Fibroblast of skin of scalp (primary cell): ENCODE measurements around the gene HASPIN.

Source experiments
- DNase-seq: peaks from one replicate; pipeline ENCODE4 v3.0.0-alpha.2; 2013

HASPIN gene

DNA sequence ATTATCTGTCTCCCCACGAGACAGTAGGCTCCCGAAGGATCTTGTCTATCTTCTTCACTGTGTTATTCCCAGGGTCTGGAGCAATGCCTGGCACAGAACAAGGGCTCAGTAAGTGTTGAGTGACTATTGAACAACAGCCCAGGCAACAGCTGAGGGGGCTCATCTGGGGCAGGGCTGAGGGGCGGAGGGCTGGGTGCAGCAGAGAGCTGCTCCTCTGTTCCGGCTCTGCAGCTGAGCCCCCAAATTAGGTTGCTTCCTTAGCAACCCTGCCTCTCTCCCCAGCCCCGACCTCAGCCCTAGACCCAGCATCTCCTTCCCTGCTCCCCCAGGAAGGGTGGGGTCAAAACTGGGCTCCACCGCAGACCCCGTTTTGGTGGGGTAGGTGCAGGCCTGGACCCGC, 45.1 kb downstream of the HASPIN start:
- DNase-seq = no peak

DNA sequence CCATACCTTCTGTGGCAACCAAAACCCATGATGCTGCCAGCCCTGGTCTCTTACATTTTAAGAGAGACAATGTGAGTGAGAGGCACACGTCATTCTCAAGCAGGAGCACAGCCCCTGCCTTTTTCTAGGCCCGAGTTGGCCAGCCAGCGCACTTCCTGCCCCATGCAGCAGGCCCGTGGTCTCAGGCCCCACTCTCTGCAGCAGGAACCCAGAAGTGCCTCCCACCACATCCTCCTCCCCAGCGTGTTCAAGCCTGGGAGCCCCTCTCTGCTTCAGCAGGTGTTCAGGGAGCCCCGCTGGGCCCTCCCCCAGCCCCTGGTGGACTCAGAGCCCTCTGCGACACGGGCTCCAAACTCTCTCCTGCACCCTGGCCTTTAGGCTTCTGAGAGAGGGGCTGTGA, 46.8 kb downstream of the HASPIN start:
- DNase-seq = no peak

DNA sequence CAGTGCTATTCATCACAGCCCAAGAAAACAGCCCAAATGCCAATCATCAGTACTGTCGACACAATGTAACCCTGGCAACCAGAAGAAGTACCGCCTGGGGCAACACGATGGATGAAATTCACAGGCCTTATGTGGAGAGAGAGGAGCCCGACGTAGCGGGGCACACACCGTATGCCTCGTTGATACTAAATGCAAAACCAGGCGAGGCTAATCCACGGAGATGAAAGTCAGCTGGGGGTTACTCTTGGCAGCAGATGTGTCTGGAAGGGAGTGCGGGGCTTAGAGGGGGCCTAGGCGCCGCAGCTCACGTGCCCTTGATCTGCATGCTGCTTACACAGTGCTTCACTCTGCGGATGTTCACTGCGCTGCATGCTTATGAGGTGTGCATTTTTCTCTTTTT, 47.4 kb downstream of the HASPIN start:
- no peak for DNase-seq

DNA sequence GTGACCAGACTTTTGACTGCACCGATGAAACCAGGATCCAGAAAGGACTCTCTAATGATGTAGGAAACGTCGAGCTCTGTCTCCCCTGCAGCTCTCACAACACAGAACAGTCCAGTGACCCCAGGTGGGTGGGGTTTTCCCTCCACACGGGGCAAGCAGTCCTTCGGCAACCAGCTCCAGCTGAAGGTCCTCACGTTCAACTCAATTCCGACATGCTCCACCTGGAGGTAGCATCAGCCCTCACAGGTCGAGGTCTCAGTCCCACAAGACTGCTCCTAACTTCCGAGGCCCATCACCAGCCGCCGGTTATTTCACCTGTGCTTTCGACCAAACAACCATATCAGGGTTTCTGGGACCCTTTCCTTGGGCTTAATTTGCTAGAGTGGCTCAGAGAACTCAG, 49.1 kb downstream of the HASPIN start:
- DNase-seq = no peak

DNA sequence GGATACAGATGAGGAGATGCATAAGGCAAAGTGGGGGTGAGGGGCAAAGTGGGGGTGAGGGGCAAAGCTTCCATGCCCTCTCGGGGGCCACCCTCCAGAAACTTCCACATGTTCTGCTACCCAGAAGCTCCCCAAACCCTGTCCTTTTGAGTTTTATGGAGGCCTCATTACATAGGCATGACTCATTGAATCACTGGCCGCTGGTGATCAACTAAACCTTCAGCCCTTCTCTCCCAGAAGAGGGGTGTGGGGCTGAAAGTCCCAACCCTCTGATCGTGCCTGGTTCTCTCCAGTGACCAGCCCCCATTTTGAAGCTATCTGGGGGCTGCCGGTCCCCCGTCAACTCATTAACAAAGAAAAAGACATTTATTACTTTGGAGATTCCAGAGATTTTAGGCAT, 49.8 kb downstream of the HASPIN start:
- DNase-seq = peak; percentile 65

DNA sequence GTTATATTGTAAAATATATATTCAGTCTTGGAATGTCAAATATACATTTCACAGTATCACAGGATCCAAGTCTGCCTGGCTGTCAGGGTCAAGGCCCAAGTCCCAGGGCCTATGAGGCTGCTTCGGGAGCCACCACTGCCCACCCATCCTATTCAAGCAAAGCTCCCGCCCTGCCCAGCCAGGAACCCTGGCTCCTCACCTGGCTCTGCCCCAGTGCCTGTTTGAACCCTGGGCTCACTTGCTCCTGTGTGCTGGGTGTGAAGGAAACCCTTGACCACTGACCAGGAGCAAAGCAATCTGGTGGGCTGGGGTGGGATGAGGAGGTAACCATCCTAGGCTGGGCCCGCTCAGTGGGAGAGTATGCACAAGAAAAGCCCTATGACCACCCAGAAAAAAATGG, 50.3 kb downstream of the HASPIN start:
- DNase-seq = no peak
